ENCODE results near the gene NOC3L.

The NOC3L gene

GRCh38 chr10:94403380-94404213 is 40.9 kb upstream of the NOC3L start (continued):
- TF ChIP-seq PATZ1 (tag by site-specific recombination; IDR thresholded peaks at IDR 0.05) (peak; percentile 22), ZNF148 (tag by site-specific recombination; IDR thresholded peaks at IDR 0.05; ENCODE audit: borderline replicate concordance) (no peak), YY1 (tag by site-specific recombination; IDR thresholded peaks at IDR 0.05) (no peak), INSM2 (tag by site-specific recombination; IDR thresholded peaks at IDR 0.05) (no peak), ZBTB26 (tag by site-specific recombination; optimal IDR thresholded peaks at IDR 0.05) (no peak), ZNF658 (tag by site-specific recombination; IDR thresholded peaks at IDR 0.05) (no peak), ZNF423 (tag by site-specific recombination; IDR thresholded peaks at IDR 0.05) (no peak), ZXDB (tag by site-specific recombination; IDR thresholded peaks at IDR 0.05) (no peak), GLIS1 (tag by site-specific recombination; IDR thresholded peaks at IDR 0.05) (peak; percentile 12; the same call in 1 of the 2 replicates), ZBTB17 (tag by site-specific recombination; IDR thresholded peaks at IDR 0.05) (no peak), MYNN (tag by site-specific recombination; IDR thresholded peaks at IDR 0.05; ENCODE audit: borderline replicate concordance) (no peak), ZNF324 (tag by site-specific recombination; IDR thresholded peaks at IDR 0.05) (no peak), ZFP41 (tag by site-specific recombination; IDR thresholded peaks at IDR 0.05; ENCODE audit: borderline replicate concordance) (no peak), ZNF624 (tag by site-specific recombination; IDR thresholded peaks at IDR 0.05) (no peak), ZNF24 (tag by site-specific recombination; IDR thresholded peaks at IDR 0.05) (no peak), ZNF704 (tag by site-specific recombination; IDR thresholded peaks at IDR 0.05) (no peak), ZNF830 (tag by site-specific recombination; IDR thresholded peaks at IDR 0.05; ENCODE audit: low read depth) (no peak), ZFHX2 (tag by site-specific recombination; conservative IDR thresholded peaks at IDR 0.05) (no peak), TSHZ1 (tag by site-specific recombination; IDR thresholded peaks at IDR 0.05; ENCODE audit: borderline replicate concordance) (0 out of 2 replicates have a peak, but pooled peaks have one; percentile 12), PBX3 (CRISPR knock-in tag; IDR thresholded peaks at IDR 0.05) (no peak), ZNF19 (tag by site-specific recombination; IDR thresholded peaks at IDR 0.05; ENCODE audit: low read depth) (no peak), HOXC10 (CRISPR knock-in tag; IDR thresholded peaks at IDR 0.05) (no peak), ZNF350 (tag by site-specific recombination; IDR thresholded peaks at IDR 0.05) (no peak), SP2 (tag by site-specific recombination; IDR thresholded peaks at IDR 0.05) (peak; percentile 76)

Data from HEK293 (cell line).